Stimulated activated CD4-positive, alpha-beta T cell treated with anti-CD3 and anti-CD28 coated beads, Interleukin-4, amount 100 ng/mL, for 1 hour (primary cell): ENCODE data around the gene FLRT2.

ENCODE experiments used
- DNase-seq: peaks from one replicate; pipeline ENCODE4 v3.0.0-alpha.2; 2020

FLRT2 gene

DNA sequence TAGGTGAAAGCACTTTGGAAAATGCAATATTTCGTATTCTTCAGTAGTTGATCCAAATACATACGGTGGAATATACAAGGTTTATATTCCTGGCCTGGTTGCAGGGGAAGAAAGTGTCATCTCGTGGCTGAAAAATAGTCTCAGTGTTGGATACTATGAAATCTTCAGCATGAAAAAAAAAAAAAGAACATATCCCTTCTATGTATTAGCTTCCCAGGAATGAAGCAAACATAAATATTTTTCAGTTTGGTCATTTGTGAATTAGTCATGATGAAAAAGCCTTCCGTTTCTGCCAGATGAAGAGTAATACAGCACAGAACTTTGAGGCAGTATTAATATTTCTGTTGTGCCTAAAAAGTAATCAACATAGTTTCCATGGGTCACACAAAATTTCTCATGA, 36.7 kb downstream of the FLRT2 start:
- DNase-seq, result no peak

DNA sequence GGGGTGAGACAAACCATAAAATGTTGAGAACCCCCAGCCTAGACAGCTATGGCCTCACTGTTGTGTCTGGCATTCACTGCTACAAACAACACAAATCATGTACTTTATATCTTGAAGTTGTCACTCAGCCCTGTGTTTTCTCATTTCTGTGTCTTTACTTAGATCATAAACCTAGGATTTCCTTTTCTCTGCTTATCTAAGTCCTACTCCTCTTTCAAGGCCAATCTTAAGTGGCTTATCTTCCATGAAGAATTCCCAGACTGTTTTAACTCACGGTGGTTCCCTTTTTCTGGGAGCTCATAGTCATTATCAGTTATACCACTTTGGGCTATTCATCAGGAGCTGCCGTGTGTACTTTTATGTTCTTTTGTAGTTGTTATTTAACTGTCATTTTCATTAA, 42.1 kb downstream of the FLRT2 start:
- no peak for DNase-seq

DNA sequence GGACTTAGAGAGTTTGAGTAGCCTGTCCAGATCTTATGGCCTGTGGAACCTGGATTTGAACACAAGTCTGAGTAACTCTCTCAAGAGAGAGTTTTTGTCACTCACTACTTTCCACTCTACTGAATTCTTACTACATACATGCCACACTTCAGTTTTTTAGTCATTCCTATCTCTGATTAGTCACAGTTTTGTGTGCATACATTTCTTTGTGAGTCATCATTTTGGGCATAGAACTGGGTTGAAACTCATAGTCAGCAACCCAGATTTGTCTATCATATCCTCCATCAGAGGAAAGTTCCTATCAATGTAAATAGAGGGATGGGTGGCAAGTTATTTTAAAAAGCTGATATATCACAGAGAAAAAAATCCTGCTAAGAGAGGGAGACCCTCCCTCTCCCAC, 42.9 kb downstream of the FLRT2 start:
- no peak for DNase-seq

DNA sequence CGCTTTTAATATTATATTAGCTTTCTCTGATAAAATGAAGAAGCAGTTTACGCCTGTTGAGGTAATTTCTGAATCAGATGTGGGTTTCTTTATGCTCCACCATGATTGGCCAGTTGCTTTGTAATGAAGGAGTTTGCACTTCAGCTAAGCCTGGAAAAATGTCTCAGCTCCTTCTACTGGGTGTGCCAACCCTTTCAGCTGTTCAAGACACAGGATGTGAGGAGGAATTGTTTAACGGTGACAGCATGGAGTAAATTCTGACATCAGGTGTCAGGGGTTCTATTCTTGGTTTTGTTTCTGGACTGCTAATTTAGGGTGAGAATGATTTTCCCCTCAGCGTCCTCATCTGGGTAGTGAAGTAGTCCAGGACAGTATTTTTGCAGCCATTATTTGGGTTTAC, 43.5 kb downstream of the FLRT2 start:
- no peak for DNase-seq

GRCh38 chr14:85574853-85575616, 45.1 kb downstream of the FLRT2 start:
- DNase-seq, result no peak

- no peak for DNase-seq
Measured at GRCh38 chr14:85575617-85575898, 45.6 kb downstream of the FLRT2 start.

DNA sequence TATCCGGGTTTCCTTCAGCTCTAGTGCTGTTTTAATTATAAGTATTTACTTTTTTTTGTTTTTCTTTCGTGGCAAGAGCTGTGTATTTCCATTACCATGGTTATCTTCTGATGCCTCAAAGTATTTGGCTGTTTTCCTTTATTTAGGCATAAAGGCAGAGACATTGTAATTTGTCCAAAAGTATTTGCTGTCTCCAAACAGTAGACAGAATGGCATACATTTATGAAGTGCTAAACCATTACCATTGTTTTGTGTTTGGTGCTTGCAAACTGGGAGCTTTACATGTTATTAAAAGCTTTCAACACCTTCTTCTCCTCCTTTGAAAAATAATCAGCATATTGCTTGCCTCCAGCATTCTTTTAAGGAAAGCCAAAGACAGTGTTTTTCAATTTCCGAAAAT, 46.3 kb downstream of the FLRT2 start:
- DNase-seq, result no peak

GRCh38 chr14:85576848-85577542, 47.1 kb downstream of the FLRT2 start:
- DNase-seq, result no peak

DNA sequence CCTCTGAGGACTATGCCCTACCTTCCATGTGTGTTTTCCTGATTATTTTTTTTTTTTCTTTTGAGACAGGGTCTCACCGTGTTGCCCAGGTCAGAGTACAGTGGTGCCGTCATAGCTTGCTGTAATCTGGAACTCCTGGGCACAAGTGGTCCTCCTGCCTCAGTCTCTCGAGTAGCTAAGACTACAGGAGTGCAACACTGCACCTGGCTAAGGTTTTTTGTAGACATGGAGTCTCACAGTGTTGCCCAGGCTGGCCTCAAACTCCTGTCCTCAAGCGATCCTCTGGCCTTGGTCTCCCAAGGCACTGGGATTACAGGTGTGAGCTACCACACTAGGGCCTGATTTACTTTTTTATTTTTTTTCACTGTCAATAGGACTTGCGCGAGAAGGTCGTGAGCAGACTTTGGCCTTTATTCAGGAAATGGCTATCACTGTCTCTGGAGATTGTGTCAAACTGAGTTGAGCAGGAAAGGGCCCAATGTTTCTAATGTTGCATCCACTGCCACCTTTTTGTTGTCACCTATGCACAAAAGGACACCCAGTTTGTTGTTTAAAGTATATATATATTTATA, 47.7 kb downstream of the FLRT2 start:
- DNase-seq, result no peak

DNA sequence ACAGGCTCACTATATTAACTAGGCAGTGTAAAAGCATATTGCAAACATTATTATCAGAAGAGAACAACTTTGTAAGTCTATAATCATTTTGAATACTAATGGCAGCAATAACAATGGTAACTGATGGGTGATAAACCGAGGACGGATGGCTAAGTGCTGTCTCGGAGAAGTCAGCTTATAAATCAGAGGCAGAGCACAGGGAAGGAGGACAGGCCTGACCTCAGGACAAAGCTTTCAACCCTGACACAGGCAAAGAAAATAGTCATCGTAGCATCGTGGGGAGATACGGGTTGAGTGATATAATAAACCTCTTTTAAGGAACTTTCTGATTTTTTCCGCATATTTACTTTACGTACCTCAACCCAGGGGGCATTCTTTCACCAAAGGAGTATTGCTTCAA, 48.4 kb downstream of the FLRT2 start:
- no peak for DNase-seq

- DNase-seq, result no peak
Measured at GRCh38 chr14:85578930-85579329, 49.0 kb downstream of the FLRT2 start.

DNA sequence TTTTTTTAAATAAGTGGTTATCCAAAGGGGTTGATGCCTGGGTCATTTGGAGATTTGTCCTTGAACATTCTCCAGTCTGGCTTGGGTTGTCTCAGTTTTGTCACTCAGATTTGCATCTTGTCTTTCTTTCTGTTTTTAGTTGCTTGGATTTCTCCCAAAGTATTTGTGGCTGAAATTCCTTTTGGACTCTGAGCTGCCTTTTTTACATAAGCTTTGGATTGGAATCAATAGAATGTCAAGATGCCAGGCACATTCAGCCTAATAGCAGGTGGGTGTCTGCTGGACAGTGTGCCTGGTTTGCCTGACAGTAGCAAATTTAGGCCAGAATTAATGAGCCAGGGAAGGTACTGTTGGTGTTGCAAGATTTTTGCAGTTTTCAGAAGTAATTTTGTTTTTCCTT, 50.0 kb downstream of the FLRT2 start:
- DNase-seq, result no peak

DNA sequence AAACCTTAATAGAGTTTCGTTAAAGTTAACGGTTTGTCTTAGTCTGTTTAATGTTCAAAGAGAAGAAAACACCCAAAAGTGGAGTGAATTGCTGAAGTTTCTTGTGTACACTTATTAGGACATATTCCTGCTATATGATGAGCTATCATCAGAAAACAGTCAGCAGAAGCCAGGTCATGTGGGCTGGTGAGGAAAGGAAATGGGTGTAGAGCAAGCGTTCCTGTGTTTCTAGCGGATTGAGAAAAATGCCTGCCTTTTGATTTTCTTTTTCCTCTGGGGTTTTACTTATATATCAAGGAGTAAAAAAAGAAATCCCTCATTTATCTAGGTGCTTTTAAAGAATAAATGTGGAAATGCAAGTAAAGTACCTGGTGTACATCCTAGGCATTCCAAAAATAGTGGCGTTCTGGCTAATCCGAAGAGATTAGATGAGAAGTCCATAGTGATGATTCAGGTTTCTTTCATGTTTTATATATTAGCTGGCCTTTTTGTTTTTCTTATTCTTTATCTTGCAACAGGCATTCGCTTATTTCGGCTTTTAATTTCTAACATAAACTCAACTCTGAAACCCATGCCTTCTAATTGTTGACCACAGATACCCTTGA, 50.7 kb downstream of the FLRT2 start:
- DNase-seq, result no peak

GRCh38 chr14:85581691-85582090, 51.7 kb downstream of the FLRT2 start:
- no peak for DNase-seq

GRCh38 chr14:85583380-85583779, 53.4 kb downstream of the FLRT2 start:
- no peak for DNase-seq

DNA sequence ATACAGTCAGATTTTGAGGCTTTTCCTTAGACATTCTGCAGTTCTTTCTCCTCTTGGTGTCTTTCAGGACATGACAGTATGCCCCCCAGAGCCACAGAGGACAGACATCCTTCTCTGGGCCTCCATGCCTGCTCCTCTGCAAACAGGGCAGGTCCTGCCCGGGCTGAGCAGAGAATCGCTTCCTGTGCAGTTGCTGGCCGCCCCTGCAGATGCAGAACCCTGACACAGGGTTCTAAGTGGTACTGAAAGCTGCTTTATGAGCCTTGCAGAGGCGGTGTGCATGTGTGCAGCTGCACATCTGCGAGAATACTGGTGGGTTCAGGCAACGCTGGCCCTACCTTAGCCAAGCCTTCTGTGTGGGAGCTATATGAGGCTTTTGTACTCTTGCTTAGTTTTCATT, 54.5 kb downstream of the FLRT2 start:
- DNase-seq, result no peak

DNA sequence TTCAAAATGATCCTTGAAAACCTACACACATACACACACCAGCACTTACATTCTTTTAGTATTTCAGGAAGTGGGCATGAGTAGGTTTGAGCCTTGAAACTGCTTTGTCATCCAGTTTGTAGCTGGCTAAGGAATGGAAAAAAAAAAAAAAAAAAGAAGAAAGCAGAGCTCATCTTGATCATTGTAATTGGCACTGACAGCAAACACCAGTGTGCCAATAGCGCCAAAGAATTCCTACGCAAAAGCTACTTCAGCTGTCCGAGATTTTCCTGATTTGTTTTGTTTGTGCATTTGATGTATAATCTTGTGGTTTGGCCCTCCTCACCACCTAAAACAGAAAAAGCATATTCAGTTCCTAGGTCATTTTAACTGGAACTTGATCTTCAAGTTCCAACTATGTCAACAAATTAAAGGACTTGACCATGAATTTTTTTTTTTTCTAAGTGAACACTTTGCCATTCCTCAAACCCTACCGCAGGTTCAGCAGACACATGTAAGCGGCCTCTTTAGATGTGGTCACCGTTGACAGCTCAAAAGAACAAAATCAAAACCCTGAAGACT, 57.3 kb downstream of the FLRT2 start:
- DNase-seq, result no peak

DNA sequence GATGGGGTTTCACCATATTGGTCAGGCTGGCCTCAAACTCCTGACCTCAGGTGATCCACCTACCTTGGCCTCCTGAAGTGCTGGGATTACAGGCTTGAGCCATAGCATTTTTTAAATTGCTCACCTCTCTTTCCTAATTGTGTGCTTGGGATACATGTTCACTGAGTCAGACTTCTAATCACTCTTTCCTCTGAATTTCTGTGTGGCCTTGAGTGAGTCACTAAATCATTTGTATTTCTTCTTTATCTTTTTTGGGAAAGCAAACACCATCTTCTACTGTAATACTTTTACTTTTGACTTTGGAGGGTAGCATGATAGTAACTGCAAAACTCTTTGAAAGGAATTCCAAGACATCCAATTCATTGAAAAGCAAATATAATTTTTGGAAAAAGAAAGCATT, 60.8 kb downstream of the FLRT2 start:
- no peak for DNase-seq

DNA sequence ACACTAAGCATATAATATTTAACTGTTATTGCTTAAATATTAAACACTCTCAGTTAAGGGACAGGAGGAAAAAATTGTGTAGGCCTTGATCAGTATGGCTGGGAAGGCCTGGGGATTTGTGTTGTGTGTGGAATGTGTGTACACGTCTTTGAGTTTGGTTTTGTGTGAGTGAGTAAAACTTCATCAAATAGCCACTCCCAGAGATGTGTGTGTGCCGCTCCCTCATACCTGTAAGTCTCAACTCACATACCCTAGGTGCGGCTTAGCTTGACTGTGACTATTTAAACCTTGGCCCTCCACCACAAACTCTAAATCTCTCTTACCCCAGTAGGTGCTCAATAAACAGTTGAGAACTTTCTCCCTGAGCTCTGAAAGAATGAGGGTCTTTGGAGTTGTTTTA, 64.3 kb downstream of the FLRT2 start:
- DNase-seq, result no peak

DNA sequence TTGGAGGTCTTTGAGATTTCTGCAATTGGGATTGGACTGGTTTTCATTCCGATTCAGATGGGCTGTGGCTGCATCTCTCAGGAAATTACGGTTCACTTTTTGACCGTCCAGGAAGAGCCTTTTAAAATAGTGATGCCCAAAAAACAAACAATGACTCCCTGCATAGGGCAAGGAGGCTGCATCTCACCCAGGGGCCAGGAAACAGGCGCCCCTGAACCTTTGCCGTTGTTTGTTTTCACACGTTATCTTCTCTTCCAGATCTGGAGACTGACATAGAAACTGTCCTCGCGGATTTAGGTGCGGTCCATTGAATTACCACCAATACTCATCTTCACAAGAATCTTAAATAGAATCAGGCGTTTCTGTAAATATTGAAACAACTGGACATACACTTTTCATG, 66.0 kb downstream of the FLRT2 start:
- no peak for DNase-seq

- no peak for DNase-seq
Measured at GRCh38 chr14:85596562-85596961, 66.6 kb downstream of the FLRT2 start.

- no peak for DNase-seq
Measured at GRCh38 chr14:85597701-85598100, 67.8 kb downstream of the FLRT2 start.

DNA sequence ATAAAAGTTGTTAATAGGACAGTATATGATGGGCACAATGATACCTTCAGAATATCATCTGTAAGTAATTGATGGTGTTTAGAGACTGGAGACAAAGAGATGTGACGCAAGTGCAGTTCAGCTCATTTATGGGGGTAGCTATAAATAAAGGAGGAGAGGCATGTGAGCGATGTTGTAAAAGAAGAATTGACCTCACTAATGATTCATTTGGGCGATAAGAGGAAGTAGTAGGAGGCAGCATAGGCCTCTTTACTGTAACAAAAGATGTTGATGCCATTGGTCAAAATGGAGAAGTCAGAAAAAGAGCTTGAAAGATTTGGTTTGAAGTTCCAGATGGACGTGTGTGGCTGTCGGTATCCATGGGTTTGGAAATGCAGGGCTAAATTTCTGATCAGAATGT, 70.0 kb downstream of the FLRT2 start:
- DNase-seq, result no peak

- DNase-seq, result no peak
Measured at GRCh38 chr14:85601246-85601645, 71.3 kb downstream of the FLRT2 start.
